Activated CD8-positive, alpha-beta memory T cell treated with anti-CD3 and anti-CD28 coated beads for 4 hours (primary cell): ENCODE measurements around the gene CCDC117.
"Not testable (repeated sequence)": the region's sequence is repeated elsewhere in the genome, so short reads cannot be mapped to it uniquely, and the experiment has no call there.

Source experiments
- DNase-seq, 2 donors: peaks; one replicate each; pipeline ENCODE4 v3.0.0-alpha.2; 2020; ENCODE audit warnings: low read depth in 2 of 2

Gene CCDC117, protein sequence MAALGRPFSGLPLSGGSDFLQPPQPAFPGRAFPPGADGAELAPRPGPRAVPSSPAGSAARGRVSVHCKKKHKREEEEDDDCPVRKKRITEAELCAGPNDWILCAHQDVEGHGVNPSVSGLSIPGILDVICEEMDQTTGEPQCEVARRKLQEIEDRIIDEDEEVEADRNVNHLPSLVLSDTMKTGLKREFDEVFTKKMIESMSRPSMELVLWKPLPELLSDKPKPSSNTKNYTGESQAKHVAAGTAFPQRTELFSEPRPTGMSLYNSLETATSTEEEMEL

DNA sequence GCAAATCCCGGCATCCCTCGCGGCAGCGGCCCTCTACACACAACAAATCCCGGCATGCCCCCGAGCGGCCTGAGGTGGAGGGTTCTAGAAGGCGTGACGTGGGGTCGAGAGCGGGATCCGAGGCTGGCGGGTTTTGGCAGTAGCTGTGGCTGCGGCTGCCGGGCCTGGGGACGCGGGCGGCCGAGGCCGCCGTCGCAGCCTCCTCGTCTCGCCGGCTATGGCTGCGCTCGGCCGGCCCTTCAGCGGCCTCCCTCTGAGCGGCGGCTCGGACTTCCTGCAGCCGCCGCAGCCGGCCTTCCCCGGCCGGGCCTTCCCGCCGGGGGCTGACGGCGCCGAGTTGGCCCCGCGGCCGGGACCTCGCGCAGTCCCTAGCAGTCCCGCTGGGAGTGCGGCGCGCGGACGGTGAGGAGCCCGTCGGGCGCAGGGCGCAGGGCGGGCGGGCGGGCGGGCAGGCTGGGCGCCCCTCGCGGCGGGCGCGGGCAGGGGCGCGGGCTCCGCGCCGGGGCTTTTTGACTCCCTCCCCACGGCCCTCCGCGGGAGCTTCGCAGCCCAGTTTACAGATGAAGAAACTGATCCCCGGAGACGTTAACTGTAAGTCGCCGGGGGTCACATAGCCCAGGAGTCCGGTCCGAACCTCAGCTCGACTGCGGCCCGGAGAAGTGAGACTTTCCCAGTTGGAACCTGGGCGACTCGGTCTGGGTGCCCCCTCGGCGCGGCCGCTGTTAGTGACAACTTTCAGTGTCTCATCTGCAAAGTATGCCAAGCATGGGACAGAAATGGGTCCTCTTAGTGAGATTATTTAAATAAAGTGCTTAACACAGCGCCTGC lies at the start of gene CCDC117:
CCDC117 (plus strand) TSS at position 63 of the 828 bp plus-strand sequence; CDS start at position 218, 155 bp downstream.
- peak; percentile 85 to 87 for DNase-seq

DNA sequence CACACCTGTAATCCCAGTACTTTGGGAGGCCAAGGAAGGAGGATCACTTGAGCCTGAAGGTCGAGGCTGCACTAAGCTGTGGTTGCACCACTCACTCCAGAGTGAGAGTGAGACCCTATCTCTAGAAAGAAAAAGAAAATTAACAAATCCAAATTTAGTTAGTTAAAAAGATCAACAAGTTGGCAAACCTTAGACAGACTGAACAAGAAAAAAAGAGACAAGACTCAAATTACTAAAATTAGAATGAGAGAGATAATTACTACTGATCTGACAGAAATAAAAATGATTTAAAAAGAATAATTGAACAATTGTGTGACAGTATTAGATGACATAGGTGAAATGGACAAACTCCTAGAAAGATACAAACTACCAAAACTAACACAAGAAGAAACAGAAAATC lies 44.5 kb upstream of the CCDC117 start:
- no peak for DNase-seq

DNA sequence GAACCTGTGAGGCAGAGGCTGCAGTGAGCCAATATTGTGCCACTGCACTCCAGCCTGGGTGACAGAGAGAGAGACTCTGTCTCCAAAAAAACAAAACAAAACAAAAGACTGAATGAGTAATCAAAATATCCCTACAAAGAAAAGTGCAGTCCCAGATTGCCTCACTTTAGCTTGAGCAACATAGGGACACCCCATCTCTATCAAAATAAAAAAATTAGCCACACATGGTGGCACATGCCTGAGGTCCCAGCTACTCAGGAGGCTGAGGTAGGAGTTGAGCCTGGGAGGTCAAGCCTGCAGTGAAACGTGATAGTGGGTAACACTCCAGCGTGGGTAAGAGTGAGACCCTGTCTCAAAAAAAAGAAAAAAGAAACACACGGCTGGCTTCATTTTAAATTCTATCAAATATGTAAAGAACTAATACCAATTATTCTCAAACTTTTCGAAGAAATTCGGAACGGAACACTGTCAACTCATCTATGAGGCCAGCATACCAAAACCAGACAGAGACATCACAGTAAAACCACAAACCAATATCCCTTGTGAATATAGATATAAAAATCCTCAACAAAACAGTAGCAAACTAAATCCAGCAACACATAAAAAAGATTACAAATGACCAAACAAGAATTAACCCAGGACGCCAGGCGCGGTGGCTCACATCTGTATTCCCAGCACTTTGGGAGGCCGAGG lies 43.7 kb upstream of the CCDC117 start:
- no peak for DNase-seq

DNA sequence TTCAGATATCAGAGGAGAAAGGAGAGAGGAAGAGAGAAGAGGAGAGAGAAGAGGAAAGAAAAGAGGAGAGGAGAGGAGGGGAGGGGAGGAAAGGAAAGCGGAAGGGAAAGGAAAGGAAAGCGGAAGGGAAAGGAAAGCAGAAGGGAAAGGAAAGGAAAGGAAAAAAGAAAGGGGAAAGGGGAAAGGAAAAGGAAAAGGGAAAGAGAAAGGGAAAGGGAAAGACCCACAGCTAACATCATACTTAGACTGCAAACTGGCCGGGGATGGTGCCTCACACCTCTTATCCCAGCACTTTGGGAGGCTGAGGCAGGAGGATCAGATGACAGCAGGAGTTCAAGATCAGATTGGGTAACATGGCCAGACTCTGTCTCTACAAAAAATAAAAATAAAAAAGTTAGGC lies 42.3 kb upstream of the CCDC117 start:
- no peak for DNase-seq

DNA sequence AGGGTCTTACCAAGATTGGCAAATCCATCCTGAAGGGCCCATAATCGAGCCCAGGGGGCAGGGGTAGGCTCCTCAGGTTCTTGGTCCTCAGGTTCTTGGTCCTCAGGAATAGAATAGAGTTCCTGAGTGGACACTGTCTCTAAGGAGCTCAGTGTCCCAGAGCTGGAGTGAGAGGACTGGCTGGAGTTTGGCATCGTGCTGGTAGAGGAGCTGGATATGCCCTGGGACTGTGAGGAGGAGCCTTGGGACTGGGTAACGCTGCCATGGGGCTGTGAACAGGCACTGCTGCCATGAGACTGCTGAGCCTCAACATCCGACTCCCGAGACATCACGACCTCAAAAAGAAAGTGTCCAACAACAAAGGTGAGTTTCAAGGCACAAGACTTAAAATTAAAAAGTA lies 38.1 kb upstream of the CCDC117 start:
- no peak for DNase-seq

DNA sequence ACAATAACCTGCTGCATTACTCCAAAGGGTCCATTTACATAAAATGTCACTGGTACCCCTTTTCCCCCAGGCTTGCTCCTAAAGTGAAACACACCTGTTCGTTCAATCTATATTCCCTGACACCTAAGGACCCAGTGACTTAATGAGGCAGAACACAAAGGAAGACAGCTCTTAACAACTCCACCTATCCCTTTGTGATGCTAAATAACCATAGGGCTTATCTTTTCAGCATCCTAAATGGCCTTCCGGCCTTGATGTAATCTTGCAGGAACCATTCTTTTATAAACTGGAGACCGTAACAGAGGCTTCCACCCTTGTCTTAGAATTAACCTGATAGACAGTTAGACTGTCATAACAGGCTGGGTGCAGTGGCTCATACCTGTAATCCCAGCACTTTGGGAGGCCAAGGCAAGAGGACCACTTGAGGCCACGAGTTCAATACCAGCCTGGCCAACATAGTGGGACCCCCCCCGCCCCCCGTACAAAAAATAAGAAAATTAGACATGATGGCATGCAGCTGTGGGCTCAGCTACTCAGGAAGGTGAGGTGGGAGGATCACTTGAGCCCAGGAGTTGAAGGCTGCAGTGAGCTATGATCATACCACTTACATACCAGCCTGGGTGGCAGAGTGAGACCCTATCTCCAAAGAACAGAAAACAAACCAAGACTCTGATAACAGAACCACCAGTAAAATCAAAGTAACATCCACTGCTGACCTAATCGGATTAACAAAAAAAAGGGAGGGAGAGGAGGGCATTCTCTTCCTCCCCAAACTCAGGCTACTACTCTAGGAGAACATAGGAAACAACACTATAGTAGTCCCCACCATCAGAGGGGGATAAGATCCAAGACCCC lies 36.0 kb upstream of the CCDC117 start:
- DNase-seq = no peak

DNA sequence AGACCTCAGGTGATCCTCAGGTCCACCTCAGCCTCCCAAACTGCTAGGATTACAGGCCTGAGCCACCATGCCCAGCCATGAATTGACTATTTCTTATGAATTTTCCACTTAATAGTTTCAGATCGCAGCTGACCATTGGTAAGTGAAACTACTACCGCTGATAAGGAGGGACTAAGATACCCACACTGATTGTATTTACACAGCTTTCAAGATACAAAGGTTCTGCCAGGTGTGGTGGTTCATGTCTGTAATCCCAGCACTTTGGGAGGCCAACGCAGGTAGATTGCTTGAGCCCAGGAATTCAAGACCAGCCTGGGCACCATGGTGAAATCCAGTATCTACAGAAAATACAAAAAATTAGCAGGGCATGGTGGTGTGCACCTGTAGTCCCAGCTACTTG lies 34.8 kb upstream of the CCDC117 start:
- DNase-seq = no peak

DNA sequence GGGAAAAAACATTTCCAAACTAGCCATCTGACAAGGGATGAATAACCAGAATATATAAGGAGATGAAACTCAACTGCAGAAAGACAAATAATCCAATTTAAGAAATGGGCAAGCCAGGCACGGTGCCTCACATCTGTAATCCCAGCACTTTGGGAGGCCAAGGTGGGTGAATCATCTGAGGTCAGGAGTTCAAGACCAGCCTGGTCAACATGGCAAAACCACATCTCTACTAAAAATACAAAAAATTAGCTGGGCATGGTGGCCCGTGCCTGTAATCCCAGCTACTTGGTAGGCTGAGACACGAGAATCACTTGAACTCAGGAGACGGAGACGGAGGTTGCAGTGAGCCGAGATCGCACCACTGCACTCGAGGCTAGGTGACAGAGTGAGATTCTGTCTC lies 33.6 kb upstream of the CCDC117 start:
- DNase-seq = not testable (repeated sequence)

DNA sequence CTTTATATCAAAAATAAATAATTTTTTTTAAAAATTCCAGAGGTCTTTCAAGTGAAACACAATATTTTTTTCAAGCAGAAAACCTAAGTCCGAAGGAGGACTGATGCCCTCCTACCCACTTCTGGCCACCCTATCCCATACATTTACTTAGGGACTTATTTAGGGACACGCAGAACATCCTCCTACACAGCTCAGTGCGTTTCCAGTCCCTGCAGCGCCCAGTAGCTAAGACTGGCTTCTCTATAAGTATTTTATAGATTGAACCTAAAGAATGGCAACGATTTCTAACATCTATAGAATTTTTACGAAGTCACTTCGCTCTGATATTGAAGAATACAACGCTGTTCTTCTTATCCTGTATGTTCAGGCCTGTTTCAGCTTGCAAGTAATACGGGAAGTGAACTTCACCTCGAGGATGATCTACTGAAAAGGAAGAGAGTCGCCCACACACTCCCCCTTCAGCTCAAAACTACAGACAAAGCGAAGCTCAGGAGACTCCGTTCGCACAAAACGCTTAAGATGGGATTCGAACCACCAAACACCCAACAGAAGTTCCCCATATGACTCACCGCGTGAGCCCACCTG lies 31.2 kb upstream of the CCDC117 start:
- no peak for DNase-seq

DNA sequence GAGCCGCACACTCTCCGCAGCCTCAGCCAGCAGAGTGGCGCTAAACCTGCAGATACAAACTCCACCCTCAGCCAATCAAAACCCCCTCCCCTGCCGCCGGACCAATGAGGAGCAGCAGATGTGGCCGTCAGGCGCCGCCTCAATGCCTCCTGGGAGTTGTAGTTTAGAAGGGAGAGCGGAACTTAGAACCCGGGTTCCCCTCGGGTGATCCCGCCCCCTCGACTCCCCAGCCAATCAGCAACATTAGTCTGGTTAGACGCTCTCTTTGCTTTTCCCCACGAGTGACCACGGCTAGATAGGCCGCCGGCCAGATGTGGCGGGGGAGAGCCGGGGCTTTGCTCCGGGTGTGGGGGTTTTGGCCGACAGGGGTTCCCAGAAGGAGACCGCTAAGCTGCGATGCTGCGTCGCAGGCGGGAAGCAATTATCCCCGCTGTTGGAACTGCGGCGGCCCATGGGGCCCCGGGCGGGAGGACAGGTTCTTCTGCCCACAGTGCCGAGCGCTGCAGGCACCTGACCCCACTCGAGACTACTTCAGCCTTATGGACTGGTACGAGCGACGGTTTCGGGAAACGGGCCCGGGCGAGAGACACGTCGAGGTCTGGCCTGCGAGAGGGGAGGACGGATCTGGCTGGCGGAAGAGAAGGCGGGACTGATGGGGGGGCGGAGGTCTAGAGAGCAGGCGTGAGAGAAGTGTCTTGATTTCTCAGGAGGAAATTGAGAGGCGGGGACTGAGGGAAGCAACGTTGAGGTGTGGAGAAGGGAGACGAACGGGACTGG lies 30.5 kb upstream of the CCDC117 start, which contains the start of the genes CHEK2 and HSCB:
CHEK2 (minus strand) TSS at position 36 of the 777 bp plus-strand sequence. CDS start 7,099 bp downstream, outside the sequence.
HSCB (plus strand) TSS at position 255 of the 777 bp plus-strand sequence; CDS start at position 312, 57 bp downstream.
- peak; percentile 92 to 97 for DNase-seq

DNA sequence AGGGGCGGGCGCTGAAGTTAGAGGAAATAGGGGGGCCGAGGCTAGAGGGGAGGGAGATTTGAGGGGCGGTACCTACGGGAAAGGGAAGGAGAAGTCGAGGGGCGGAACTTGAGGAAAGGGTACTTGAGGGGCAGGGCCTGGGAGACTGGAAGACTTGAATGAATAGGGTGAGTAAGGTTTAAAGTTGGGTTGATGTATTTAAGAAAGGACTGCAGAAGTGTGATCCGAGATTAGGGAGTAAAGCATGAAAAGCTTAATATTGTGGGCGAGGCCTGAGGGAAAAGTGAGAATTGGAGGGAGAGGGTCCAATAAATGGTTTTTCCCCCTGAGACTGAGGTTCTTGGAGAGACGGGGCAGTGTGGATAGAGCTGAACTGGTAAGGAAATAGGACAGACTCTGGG lies 29.9 kb upstream of the CCDC117 start:
- DNase-seq = no peak

DNA sequence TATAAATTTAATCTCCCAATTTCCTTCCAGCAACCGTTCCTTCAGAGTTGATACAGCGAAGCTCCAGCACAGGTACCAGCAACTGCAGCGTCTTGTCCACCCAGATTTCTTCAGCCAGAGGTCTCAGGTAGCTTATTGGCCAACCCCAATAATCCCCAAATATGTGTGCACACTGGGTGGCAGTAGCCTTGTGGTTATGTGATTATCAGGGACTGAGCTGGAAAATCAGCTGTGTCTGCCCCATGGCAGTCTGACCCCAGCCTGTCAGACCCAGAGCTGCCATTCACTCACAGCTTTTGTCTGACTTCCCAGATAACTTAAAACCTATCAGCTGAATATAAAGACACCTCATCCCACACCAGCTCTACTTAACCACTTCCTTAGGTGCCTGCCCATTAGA lies 28.6 kb upstream of the CCDC117 start:
- DNase-seq = no peak

DNA sequence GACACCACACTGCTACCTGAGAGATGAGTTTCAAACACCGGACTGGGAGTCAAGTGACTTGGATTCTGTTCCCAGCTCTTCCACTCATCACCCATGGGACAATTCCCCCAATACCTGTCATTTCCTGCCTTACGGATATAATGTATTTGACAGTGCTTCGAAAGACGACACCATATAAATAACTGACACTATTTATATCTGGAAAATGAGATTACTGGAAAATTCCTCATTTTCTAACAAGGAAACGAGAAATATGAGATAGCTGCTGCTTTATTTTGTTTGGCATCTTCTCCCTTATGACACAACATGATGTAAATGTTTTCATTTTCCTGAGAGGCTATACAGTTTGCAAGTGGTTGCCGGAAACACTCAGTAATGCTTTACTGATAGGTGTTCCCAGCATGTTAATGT lies 22.0 kb upstream of the CCDC117 start:
- no peak for DNase-seq

DNA sequence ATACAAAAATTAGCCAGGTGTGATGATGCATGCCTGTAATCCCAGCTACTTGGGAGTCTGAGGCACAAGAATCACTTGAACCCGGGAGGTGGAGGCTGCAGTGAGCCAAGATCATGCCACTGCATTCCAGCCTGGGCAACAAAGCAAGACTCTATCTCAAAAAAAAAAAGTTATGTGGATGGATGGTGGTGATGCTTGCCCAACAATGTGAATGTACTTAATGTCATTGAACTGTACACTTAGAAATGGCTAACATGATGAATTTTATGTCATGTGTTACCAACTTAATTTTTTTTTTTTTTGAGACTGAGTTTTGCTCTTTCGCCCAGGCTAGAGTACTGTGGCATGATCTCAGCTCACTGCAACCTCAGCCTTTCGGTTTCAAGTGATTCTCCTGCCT lies 18.0 kb upstream of the CCDC117 start:
- not testable (repeated sequence) for DNase-seq

DNA sequence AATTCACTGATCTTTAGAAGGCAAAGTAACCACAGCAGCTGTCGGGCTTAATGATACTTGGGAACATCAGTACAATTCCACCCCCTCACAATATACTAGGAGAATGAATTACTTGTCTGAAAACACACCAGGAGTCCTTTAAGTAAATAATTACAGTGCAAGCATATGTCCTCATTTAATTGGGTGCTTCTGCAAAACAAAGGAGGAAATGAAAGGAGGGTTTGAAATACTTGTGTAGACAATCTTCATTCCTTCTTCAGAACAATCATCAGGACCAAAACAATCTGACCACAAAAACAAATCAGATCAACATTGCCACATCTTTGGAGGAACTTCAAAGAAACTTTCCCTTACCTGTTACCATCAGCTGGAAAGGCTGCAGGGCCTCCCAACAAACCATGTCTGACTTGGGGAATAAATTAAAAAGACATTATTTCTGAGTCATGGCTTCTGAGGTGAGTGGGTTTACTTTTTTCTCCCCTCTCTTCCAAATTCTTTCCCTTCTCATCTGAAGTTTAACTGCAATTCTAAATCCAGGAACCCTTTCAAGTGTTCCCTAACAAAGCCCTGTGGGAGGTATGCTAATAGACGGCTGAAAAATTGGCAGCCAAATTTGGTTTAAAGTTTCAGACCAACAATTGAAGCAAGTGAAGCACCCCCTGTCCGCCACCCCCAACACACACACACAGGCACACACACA lies 12.5 kb upstream of the CCDC117 start:
- no peak for DNase-seq

DNA sequence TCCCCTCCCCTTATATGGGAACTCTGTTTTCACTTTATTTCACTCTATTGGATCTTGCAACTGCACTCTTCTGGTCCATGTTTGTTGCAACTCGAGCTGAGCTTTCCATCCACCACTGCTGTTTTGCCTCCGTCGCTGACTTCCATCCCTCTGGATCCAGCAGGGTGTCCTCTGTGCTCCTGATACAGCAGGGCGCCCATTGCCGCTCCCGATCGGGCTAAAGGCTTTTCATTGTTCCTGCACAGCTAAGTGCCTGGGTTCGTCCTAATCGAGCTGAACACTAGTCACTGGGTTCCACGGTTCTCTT lies 11.1 kb upstream of the CCDC117 start:
- no peak for DNase-seq

DNA sequence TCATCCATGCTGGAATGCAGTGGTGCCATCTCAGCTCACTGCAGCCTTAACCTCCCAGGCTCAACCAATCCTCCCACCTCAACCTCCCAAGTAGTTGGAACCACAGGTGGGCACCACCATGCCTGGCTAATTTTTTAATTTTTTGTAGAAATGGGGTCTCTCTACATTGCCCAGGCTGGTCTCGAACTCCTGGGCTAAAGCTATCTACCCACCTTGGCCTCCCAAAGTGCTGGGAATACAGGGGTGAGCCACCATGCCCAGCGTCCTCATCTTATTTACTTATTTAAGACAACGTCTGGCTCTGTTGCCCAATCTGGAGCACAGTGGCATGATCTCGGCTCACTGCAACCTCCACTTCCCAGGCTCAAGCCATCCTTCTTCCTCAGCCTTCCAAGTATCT lies 10.5 kb upstream of the CCDC117 start:
- DNase-seq = not testable (repeated sequence)

DNA sequence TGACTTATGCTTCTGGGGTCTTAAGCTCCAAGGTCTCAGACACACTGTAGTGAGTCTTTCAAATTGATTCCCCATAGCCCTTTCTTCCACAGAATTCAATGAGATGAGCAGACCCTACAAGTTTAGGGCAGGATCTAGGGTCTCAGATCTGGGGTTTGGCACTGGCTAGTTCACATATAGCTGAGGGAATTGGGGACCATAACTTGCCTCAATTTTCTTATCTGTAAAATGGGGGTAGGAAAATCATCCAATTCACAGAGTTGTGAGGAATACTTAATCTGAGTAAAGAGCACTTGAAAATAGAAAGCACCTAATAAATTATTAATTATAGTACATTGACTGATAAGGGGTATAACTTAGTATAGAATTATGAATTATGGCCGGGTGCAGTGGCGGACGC lies 5.9 kb upstream of the CCDC117 start:
- DNase-seq = no peak

DNA sequence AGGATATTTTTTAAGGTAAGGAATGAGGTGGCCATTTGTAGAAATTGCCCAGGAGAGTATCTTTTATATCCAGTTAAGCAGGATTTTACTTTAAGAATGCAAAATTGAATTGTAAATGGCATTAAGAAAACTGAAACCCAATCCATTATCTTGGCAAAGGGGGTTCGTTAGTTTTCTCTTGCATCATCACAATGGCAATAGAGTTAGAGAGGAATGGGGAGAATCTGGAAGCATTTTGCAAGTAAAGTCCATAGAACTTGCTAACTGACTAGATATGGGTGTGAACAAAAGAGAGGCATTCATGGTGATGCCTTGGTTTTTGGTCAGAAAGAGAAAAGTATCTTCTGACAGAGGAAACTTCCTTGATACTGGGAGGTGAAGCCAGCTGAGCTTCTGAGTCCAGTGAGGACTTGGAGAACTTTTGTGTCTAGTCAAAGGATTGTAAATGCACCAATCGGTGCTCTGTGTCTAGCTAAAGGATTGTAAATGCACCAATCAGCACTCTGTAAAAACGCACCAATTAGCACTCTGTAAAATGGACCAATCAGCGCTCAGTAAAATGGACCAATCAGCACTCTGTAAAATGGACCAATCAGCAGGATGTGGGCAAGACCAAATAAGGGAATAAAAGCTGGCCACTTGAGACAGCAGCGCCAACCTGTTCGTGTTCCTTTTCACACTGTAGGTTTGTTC lies 3.6 kb upstream of the CCDC117 start:
- DNase-seq = no peak
